HG03135 (cell line): ENCODE measurements around the gene TMEM145.
"Not testable (repeated sequence)": the region's sequence is repeated elsewhere in the genome, so short reads cannot be mapped to it uniquely, and the experiment has no call there.

Source experiments
- ATAC-seq: cut with Tn5 transposase; IDR thresholded peaks from one replicate; pipeline ENCODE4 v1.9.1; 2021; ENCODE audit warnings: mild to moderate bottlenecking, moderate library complexity; ENCODE audit not compliant: unreplicated experiment

The TMEM145 gene

GRCh38 chr19:42312370-42312769, 739 bp upstream of the TMEM145 start:
- ATAC-seq, result no peak

- no peak for ATAC-seq
Observed at GRCh38 chr19:42313840-42314755, 989 bp downstream of the TMEM145 start.

GRCh38 chr19:42315024-42315423, 1.9 kb downstream of the TMEM145 start:
- no peak for ATAC-seq

- ATAC-seq, result no peak
Observed at GRCh38 chr19:42316223-42317211, 3.4 kb downstream of the TMEM145 start.

GRCh38 chr19:42317535-42317934, 4.4 kb downstream of the TMEM145 start:
- no peak for ATAC-seq

- ATAC-seq, result no peak
Observed at GRCh38 chr19:42322305-42322704, 9.2 kb downstream of the TMEM145 start.

- ATAC-seq, result no peak
Observed at GRCh38 chr19:42323473-42323851, 10.4 kb downstream of the TMEM145 start.

- no peak for ATAC-seq
Observed at GRCh38 chr19:42323852-42324654, 10.9 kb downstream of the TMEM145 start.

- no peak for ATAC-seq
Observed at GRCh38 chr19:42324655-42325307, 11.7 kb downstream of the TMEM145 start.

GRCh38 chr19:42325308-42325895, 12.3 kb downstream of the TMEM145 start, which contains the start of gene MEGF8:
Gene MEGF8 (plus strand): TSS chr19:42325635. CDS start chr19:42326244, 609 bp downstream.
- ATAC-seq, result peak; percentile 89

- peak; percentile 14 for ATAC-seq
Observed at GRCh38 chr19:42325896-42326771, 13.0 kb downstream of the TMEM145 start.

- ATAC-seq, result no peak
Observed at GRCh38 chr19:42326969-42327368, 13.9 kb downstream of the TMEM145 start.

GRCh38 chr19:42327381-42327780, 14.3 kb downstream of the TMEM145 start:
- ATAC-seq, result no peak

GRCh38 chr19:42328106-42328505, 15.0 kb downstream of the TMEM145 start:
- no peak for ATAC-seq

GRCh38 chr19:42328854-42329253, 15.7 kb downstream of the TMEM145 start:
- ATAC-seq, result no peak

- no peak for ATAC-seq
Observed at GRCh38 chr19:42330241-42330711, 17.2 kb downstream of the TMEM145 start.

- not testable (repeated sequence) for ATAC-seq
Observed at GRCh38 chr19:42331333-42331732, 18.2 kb downstream of the TMEM145 start.

- no peak for ATAC-seq
Observed at GRCh38 chr19:42332059-42332458, 18.9 kb downstream of the TMEM145 start.

GRCh38 chr19:42333018-42333417, 19.9 kb downstream of the TMEM145 start:
- ATAC-seq, result no peak
